Mesendoderm (in vitro differentiated cells): ENCODE data around the gene SH2D3A.
A peak's percentile ranks its signal among the peaks of the same experiment; 100 is the strongest.

Experiments used
- DNase-seq: peaks from one replicate; pipeline ENCODE4 v3.0.0; 2013
- H2AK5ac ChIP-seq: 2 replicates; pipeline ENCODE4 v1.6.1; 2013; ENCODE audit warnings: low read length, inconsistent platforms
- H2BK120ac ChIP-seq: 2 replicates; pipeline ENCODE4 v1.6.1; 2013; ENCODE audit warnings: low read depth, mild to moderate bottlenecking, low read length, moderate library complexity, mixed read lengths
- H2BK15ac ChIP-seq: replicated peaks from 2 replicates; pipeline ENCODE4 v1.6.1; 2013; ENCODE audit warnings: low read depth, mild to moderate bottlenecking, moderate library complexity
- H2BK5ac ChIP-seq: 2 replicates; pipeline ENCODE4 v1.6.1; 2013; ENCODE audit warnings: low read length, inconsistent platforms
- H3K18ac ChIP-seq: 2 replicates; pipeline ENCODE4 v1.6.1; 2013; ENCODE audit warnings: mild to moderate bottlenecking, low read length, mixed read lengths
- H3K23ac ChIP-seq: one replicate; pipeline ENCODE4 v1.6.1; 2013; ENCODE audit warnings: low read length
- H3K27ac ChIP-seq: 2 replicates; pipeline ENCODE4 v1.5.1; 2013; ENCODE audit warnings: low read depth, mild to moderate bottlenecking, inconsistent platforms, low read length, moderate library complexity
- H3K27me3 ChIP-seq: 2 replicates; pipeline ENCODE4 v1.6.1; 2013; ENCODE audit warnings: low read length, control low read depth, mild to moderate bottlenecking, inconsistent platforms; ENCODE audit not compliant: insufficient read depth, poor library complexity
- H3K36me3 ChIP-seq: 2 replicates; pipeline ENCODE4 v1.6.1; 2013; ENCODE audit warnings: low read length, inconsistent platforms; ENCODE audit not compliant: control insufficient read depth, insufficient read depth
- H3K4ac ChIP-seq: one replicate; pipeline ENCODE4 v1.6.1; 2013; ENCODE audit warnings: low read depth, mild to moderate bottlenecking, low read length, moderate library complexity
- H3K4me1 ChIP-seq: 2 replicates; pipeline ENCODE4 v1.6.1; 2013; ENCODE audit warnings: low read depth, low read length, inconsistent platforms; ENCODE audit not compliant: control insufficient read depth
- H3K4me2 ChIP-seq: 2 replicates; pipeline ENCODE4 v1.6.1; 2013; ENCODE audit warnings: low read length
- H3K4me3 ChIP-seq: 2 replicates; pipeline ENCODE4 v1.5.1; 2013; ENCODE audit warnings: mild to moderate bottlenecking, low read length
- H3K56ac ChIP-seq: one replicate; pipeline ENCODE4 v1.6.1; 2013; ENCODE audit warnings: low read length
- H3K79me1 ChIP-seq: 2 replicates; pipeline ENCODE4 v1.6.1; 2013; ENCODE audit warnings: low read length, inconsistent platforms
- H3K79me2 ChIP-seq: 2 replicates; pipeline ENCODE4 v1.6.1; 2013; ENCODE audit warnings: mild to moderate bottlenecking, low read length; ENCODE audit not compliant: control insufficient read depth, insufficient read depth
- H3K9ac ChIP-seq: 2 replicates; pipeline ENCODE4 v1.6.1; 2013; ENCODE audit warnings: low read length, inconsistent platforms
- H4K5ac ChIP-seq: one replicate; pipeline ENCODE4 v1.6.1; 2013; ENCODE audit warnings: low read length
- H4K8ac ChIP-seq: one replicate; pipeline ENCODE4 v1.6.1; 2013; ENCODE audit warnings: low read depth, mild to moderate bottlenecking, control low read depth, low read length, moderate library complexity
- WGBS: extraction: QIAGEN DNeasy Blood & Tissue Kit; methylation state at CpG from one replicate; pipeline ENCODE4 v1.1.7; 2013; ENCODE audit warnings: low lambda C conversion rate, missing lambda C conversion rate; ENCODE audit not compliant: insufficient coverage; ENCODE audit errors: extremely low coverage; 5-methylcytosine and 5-hydroxymethylcytosine counted together

Gene SH2D3A

DNA sequence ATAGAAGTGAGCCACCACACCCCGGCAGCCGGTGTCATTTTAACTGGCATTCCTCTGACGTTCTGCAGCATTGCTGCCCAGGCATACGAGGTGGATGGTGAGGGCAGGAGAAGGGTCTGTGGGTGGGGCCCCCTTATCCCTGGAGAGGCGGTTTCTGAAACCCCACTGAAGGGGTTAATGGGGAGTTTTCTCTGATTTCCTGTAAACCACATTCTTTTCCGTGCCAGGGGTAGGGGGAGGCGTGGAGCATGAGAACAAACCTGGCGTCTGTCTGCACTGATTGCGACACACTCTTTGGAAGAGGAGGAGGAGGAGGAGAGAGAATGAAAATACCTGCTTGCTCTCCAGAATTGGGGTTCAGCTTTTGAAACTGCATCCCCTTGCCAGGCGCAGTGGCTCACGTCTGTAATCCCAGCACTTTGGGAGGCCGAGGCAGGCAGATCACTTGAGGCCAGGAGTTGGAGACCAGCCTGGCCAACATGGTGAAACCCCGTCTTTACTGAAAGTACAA lies 44.1 kb downstream of the SH2D3A start:
- H3K18ac ChIP-seq, result no peak overlapping the region
- no CpG with 5 or more reads among the region's 13 CpGs for WGBS
- H4K8ac ChIP-seq, result no peak overlapping the region
- no peaks in the 10 kb centered on the region for H3K79me1 ChIP-seq
- H3K23ac ChIP-seq, result no peak overlapping the region
- no peak overlapping the region for H3K27ac ChIP-seq
- H3K27me3 ChIP-seq, result no peaks in the 10 kb centered on the region
- H3K4me1 ChIP-seq, result no peaks in the 10 kb centered on the region
- no peak overlapping the region for H4K5ac ChIP-seq
- H3K56ac ChIP-seq, result peak overlapping the region; percentile 22
- no peak overlapping the region for H3K4me2 ChIP-seq
- peak; percentile 63 for DNase-seq
- H2BK120ac ChIP-seq, result no peak overlapping the region
- H2BK15ac ChIP-seq, result no peak overlapping the region
- H2BK5ac ChIP-seq, result no peak overlapping the region
- no peaks in the 10 kb centered on the region for H3K79me2 ChIP-seq
- no peak overlapping the region for H3K4ac ChIP-seq
- H3K4me3 ChIP-seq, result no peak overlapping the region
- no peaks in the 10 kb centered on the region for H3K36me3 ChIP-seq
- H2AK5ac ChIP-seq, result no peak overlapping the region
- no peak overlapping the region for H3K9ac ChIP-seq

- Histone ChIP-seq H3K4ac (no peak overlapping the region), H2AK5ac (no peak overlapping the region), H3K23ac (no peak overlapping the region), H3K18ac (no peak overlapping the region), H4K5ac (no peak overlapping the region), H2BK120ac (no peak overlapping the region), H3K36me3 (no peaks in the 10 kb centered on the region), H3K4me1 (no peaks in the 10 kb centered on the region), H3K4me3 (no peak overlapping the region), H3K56ac (no peak overlapping the region), H2BK5ac (no peak overlapping the region), H3K4me2 (no peak overlapping the region), H3K79me2 (no peaks in the 10 kb centered on the region), H3K27me3 (no peaks in the 10 kb centered on the region), H3K79me1 (peaks cover 2% of the 10 kb centered on the region), H2BK15ac (no peak overlapping the region), H3K9ac (no peak overlapping the region), H4K8ac (no peak overlapping the region), H3K27ac (no peak overlapping the region)
- no CpG with 5 or more reads among the region's 5 CpGs for WGBS
- no peak for DNase-seq
Observed at GRCh38 chr19:6721773-6722172, 45.5 kb downstream of the SH2D3A start.

GRCh38 chr19:6721138-6721474 lies 46.1 kb downstream of the SH2D3A start:
- H3K79me1 ChIP-seq, result peaks cover 2% of the 10 kb centered on the region
- H3K23ac ChIP-seq, result no peak overlapping the region
- no peaks in the 10 kb centered on the region for H3K79me2 ChIP-seq
- no peak overlapping the region for H4K8ac ChIP-seq
- H3K4me3 ChIP-seq, result no peak overlapping the region
- no peak overlapping the region for H3K27ac ChIP-seq
- H3K27me3 ChIP-seq, result no peaks in the 10 kb centered on the region
- H2BK5ac ChIP-seq, result no peak overlapping the region
- no peak overlapping the region for H3K4ac ChIP-seq
- no peak overlapping the region for H3K56ac ChIP-seq
- H2BK15ac ChIP-seq, result no peak overlapping the region
- no peak overlapping the region for H3K18ac ChIP-seq
- H3K4me2 ChIP-seq, result no peak overlapping the region
- H3K4me1 ChIP-seq, result no peaks in the 10 kb centered on the region
- H2BK120ac ChIP-seq, result no peak overlapping the region
- no peaks in the 10 kb centered on the region for H3K36me3 ChIP-seq
- DNase-seq, result no peak
- no peak overlapping the region for H2AK5ac ChIP-seq
- H3K9ac ChIP-seq, result no peak overlapping the region
- H4K5ac ChIP-seq, result no peak overlapping the region

- Histone ChIP-seq H3K56ac (no peak within 1 kb of the TSS), H3K4me3 (no peak within 1 kb of the TSS), H2AK5ac (no peak within 1 kb of the TSS), H3K9ac (no peak within 1 kb of the TSS), H3K23ac (no peak within 1 kb of the TSS), H3K4ac (no peak within 1 kb of the TSS), H3K4me1 (no peaks in the 10 kb centered on the region), H4K8ac (no peak within 1 kb of the TSS), H3K79me1 (peaks cover 2% of the 10 kb centered on the region), H3K27me3 (no peaks in the 10 kb centered on the region), H3K18ac (no peak within 1 kb of the TSS), H2BK15ac (no peak within 1 kb of the TSS), H4K5ac (no peak within 1 kb of the TSS), H2BK5ac (no peak within 1 kb of the TSS), H3K79me2 (no peaks in the 10 kb centered on the region), H3K27ac (no peak within 1 kb of the TSS), H3K36me3 (no peaks in the 10 kb centered on the region), H2BK120ac (no peak within 1 kb of the TSS), H3K4me2 (no peak within 1 kb of the TSS)
- WGBS, result no CpG with 5 or more reads among the region's 4 CpGs
- no peak for DNase-seq
Observed at GRCh38 chr19:6720369-6721137, 46.7 kb downstream of the SH2D3A start, which contains the start of gene C3. C3 (minus strand) TSS chr19:6720650; CDS start chr19:6720589, 61 bp downstream.

- no peak overlapping the region for H3K9ac ChIP-seq
- no peaks in the 10 kb centered on the region for H3K79me2 ChIP-seq
- H2AK5ac ChIP-seq, result no peak overlapping the region
- no peaks in the 10 kb centered on the region for H3K4me1 ChIP-seq
- H4K5ac ChIP-seq, result no peak overlapping the region
- no peak overlapping the region for H3K18ac ChIP-seq
- no CpG with 5 or more reads among the region's 3 CpGs for WGBS
- H3K4me2 ChIP-seq, result no peak overlapping the region
- no peak overlapping the region for H2BK120ac ChIP-seq
- DNase-seq, result no peak
- H3K4ac ChIP-seq, result no peak overlapping the region
- H3K56ac ChIP-seq, result no peak overlapping the region
- H2BK5ac ChIP-seq, result no peak overlapping the region
- no peak overlapping the region for H3K23ac ChIP-seq
- H3K27ac ChIP-seq, result no peak overlapping the region
- no peaks in the 10 kb centered on the region for H3K27me3 ChIP-seq
- no peak overlapping the region for H3K4me3 ChIP-seq
- H2BK15ac ChIP-seq, result no peak overlapping the region
- no peaks in the 10 kb centered on the region for H3K36me3 ChIP-seq
- no peak overlapping the region for H4K8ac ChIP-seq
- H3K79me1 ChIP-seq, result peaks cover 2% of the 10 kb centered on the region
Observed at GRCh38 chr19:6719992-6720368, 47.3 kb downstream of the SH2D3A start.

DNA sequence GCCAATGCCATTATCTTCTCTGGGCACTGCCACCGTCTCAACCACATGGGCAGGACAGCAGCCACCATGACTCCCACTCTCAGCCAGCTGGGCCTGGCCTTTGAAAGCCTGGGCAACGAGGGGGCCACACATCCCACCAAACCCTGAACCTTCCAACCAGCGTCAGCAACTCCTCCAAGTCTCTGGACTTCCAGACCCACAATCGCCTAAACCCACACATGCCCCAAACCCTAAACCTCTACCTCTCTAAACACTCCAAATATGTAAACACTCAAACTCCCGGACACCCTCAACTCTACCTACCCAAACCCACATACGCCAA lies 47.7 kb downstream of the SH2D3A start:
- Histone ChIP-seq H3K79me2 (no peaks in the 10 kb centered on the region), H3K56ac (no peak overlapping the region), H2AK5ac (no peak overlapping the region), H3K79me1 (peaks cover 2% of the 10 kb centered on the region), H2BK120ac (no peak overlapping the region), H3K23ac (no peak overlapping the region), H3K36me3 (no peaks in the 10 kb centered on the region), H3K9ac (no peak overlapping the region), H3K4me1 (no peaks in the 10 kb centered on the region), H3K4me3 (no peak overlapping the region), H2BK15ac (no peak overlapping the region), H3K18ac (no peak overlapping the region), H3K4me2 (no peak overlapping the region), H4K8ac (no peak overlapping the region), H3K4ac (no peak overlapping the region), H3K27me3 (no peaks in the 10 kb centered on the region), H4K5ac (no peak overlapping the region), H3K27ac (no peak overlapping the region), H2BK5ac (no peak overlapping the region)
- DNase-seq, result no peak
- WGBS, result 100% methylated on average over 2 of the region's 6 CpGs
